KMS-11 (cell line): ENCODE data around the gene MYO15B.
"Not testable (repeated sequence)": the region's sequence is repeated elsewhere in the genome, so short reads cannot be mapped to it uniquely, and the experiment has no call there.

Experiments
- H2AFZ ChIP-seq: fragments of 200-600 bp; sonication (generic); 2 replicates; pipeline ENCODE4 v1.6.1; 2016; ENCODE audit warnings: antibody characterized with exemption, mixed run types, low read depth
- H3K27ac ChIP-seq: fragments of 200-600 bp; sonication (generic); 2 replicates; pipeline ENCODE4 v1.6.1; 2016; ENCODE audit warnings: mild to moderate bottlenecking, mixed run types
- H3K27me3 ChIP-seq: fragments of 200-600 bp; sonication (generic); 2 replicates; pipeline ENCODE4 v1.6.1; 2017; ENCODE audit warnings: mild to moderate bottlenecking, low read depth, mixed run types, moderate library complexity; ENCODE audit not compliant: insufficient read depth
- H3K36me3 ChIP-seq: fragments of 200-600 bp; sonication (generic); 2 replicates; pipeline ENCODE4 v1.6.1; 2017; ENCODE audit warnings: mild to moderate bottlenecking, mixed run types; ENCODE audit not compliant: insufficient read depth
- H3K4me1 ChIP-seq: fragments of 200-600 bp; sonication (generic); 2 replicates; pipeline ENCODE4 v1.6.1; 2016; ENCODE audit warnings: mild to moderate bottlenecking, low read depth, mixed run types; ENCODE audit not compliant: poor library complexity, severe bottlenecking
- H3K4me2 ChIP-seq: fragments of 200-600 bp; sonication (generic); 2 replicates; pipeline ENCODE4 v1.7.0; 2016; ENCODE audit warnings: mild to moderate bottlenecking, mixed run types
- H3K4me3 ChIP-seq: fragments of 200-600 bp; sonication (generic); IDR thresholded peaks from 2 replicates; pipeline ENCODE4 v1.6.1; 2017; ENCODE audit warnings: low read depth, low read length, mixed read lengths; ENCODE audit not compliant: insufficient read depth
- H3K79me2 ChIP-seq: fragments of 200-600 bp; sonication (generic); 2 replicates; pipeline ENCODE4 v1.6.1; 2016; ENCODE audit warnings: low read depth, mixed run types; ENCODE audit not compliant: insufficient read depth
- H3K9ac ChIP-seq: fragments of 200-600 bp; sonication (generic); 2 replicates; pipeline ENCODE4 v1.6.1; 2016; ENCODE audit warnings: mild to moderate bottlenecking, mixed run types
- H4K20me1 ChIP-seq: fragments of 200-600 bp; sonication (generic); 2 replicates; pipeline ENCODE4 v1.6.1; 2016; ENCODE audit warnings: mild to moderate bottlenecking, mixed run types; ENCODE audit not compliant: insufficient read depth
- TF ChIP-seq, protein P1 (sequence below): fragments of 200-600 bp; sonication (generic); conservative IDR thresholded peaks from 2 replicates; pipeline ENCODE4 v1.6.1; 2017; ENCODE audit warnings: low read depth, mild to moderate bottlenecking, antibody characterized with exemption, low read length, moderate library complexity, mixed read lengths

Gene MYO15B

GRCh38 chr17:75637143-75637538, 49.5 kb downstream of the MYO15B start:
- H3K27me3 ChIP-seq, result no peaks in the 10 kb centered on the region
- TF ChIP-seq, protein P1, sequence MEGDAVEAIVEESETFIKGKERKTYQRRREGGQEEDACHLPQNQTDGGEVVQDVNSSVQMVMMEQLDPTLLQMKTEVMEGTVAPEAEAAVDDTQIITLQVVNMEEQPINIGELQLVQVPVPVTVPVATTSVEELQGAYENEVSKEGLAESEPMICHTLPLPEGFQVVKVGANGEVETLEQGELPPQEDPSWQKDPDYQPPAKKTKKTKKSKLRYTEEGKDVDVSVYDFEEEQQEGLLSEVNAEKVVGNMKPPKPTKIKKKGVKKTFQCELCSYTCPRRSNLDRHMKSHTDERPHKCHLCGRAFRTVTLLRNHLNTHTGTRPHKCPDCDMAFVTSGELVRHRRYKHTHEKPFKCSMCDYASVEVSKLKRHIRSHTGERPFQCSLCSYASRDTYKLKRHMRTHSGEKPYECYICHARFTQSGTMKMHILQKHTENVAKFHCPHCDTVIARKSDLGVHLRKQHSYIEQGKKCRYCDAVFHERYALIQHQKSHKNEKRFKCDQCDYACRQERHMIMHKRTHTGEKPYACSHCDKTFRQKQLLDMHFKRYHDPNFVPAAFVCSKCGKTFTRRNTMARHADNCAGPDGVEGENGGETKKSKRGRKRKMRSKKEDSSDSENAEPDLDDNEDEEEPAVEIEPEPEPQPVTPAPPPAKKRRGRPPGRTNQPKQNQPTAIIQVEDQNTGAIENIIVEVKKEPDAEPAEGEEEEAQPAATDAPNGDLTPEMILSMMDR, result no peak
- no peak overlapping the region for H3K4me2 ChIP-seq
- no peak overlapping the region for H3K27ac ChIP-seq
- H3K79me2 ChIP-seq, result no peaks in the 10 kb centered on the region
- no peak overlapping the region for H3K4me3 ChIP-seq
- H2AFZ ChIP-seq, result no peak overlapping the region
- H3K9ac ChIP-seq, result no peak overlapping the region
- H3K36me3 ChIP-seq, result no peaks in the 10 kb centered on the region
- peaks cover 14% of the 10 kb centered on the region for H3K4me1 ChIP-seq
- no peaks in the 10 kb centered on the region for H4K20me1 ChIP-seq

DNA sequence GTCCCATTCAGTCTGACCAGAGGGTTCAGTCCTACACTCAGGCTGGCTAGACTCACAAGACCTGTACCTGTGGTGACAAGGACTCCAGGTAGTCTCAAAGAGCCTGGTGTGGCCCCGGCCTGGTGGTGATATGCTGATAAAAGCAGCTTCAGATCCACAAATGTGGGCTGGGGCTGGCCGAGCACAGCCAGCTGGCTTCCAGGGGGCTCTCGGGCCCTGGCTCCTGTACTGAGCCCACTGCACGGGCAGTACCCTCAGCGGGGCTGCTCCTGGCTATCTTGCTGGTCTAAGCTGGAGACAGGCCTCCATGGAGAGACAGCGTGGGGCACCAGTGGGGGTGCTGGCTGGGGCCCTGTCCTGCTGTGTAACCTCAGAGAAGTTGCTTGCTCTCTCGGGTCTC, 50.0 kb downstream of the MYO15B start:
- Histone ChIP-seq H3K9ac (no peak overlapping the region), H3K27me3 (no peaks in the 10 kb centered on the region), H3K4me2 (no peak overlapping the region), H3K4me3 (no peak overlapping the region), H3K79me2 (no peaks in the 10 kb centered on the region), H3K36me3 (no peaks in the 10 kb centered on the region), H2AFZ (no peak overlapping the region), H3K27ac (no peak overlapping the region), H3K4me1 (peaks cover 14% of the 10 kb centered on the region), H4K20me1 (no peaks in the 10 kb centered on the region)
- TF ChIP-seq, protein P1, result no peak

- not testable (repeated sequence) for H3K9ac ChIP-seq, H3K4me2 ChIP-seq, H4K20me1 ChIP-seq
Observed at GRCh38 chr17:75638039-75638438, 50.4 kb downstream of the MYO15B start.

DNA sequence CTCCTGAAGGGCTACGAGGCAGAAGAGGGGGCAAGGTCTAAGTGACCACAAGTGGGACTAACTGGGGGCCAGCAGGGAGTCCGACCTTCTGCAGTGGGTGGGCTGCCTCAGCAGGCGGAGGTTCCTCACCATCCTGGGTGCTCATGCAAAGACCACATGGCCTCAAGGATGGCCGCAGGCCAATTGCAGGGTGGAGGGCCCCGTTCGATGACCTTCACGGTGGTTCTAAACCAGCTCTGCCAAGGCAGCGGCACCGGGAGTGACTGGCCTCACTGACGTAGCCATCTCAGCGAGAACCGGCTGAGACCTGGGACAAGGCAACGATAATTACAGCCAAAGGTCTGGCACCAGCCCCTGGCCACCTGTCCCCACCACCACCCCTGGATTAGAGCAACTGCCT, 51.3 kb downstream of the MYO15B start:
- Histone ChIP-seq H3K4me1 (peaks cover 5% of the 10 kb centered on the region), H3K27ac (no peak overlapping the region), H3K36me3 (no peaks in the 10 kb centered on the region), H3K9ac (no peak overlapping the region), H2AFZ (no peak overlapping the region), H3K79me2 (no peaks in the 10 kb centered on the region), H3K27me3 (no peaks in the 10 kb centered on the region), H3K4me2 (no peak overlapping the region), H3K4me3 (no peak overlapping the region), H4K20me1 (no peaks in the 10 kb centered on the region)
- TF ChIP-seq, protein P1, result no peak

More at GRCh38 chr17:75638039-75638438, 50.4 kb downstream of the MYO15B start:
- H2AFZ ChIP-seq, H3K36me3 ChIP-seq, H3K27ac ChIP-seq, H3K4me3 ChIP-seq, H3K27me3 ChIP-seq, H3K79me2 ChIP-seq: not testable (repeated sequence)
- peaks cover 13% of the 10 kb centered on the region for H3K4me1 ChIP-seq

DNA sequence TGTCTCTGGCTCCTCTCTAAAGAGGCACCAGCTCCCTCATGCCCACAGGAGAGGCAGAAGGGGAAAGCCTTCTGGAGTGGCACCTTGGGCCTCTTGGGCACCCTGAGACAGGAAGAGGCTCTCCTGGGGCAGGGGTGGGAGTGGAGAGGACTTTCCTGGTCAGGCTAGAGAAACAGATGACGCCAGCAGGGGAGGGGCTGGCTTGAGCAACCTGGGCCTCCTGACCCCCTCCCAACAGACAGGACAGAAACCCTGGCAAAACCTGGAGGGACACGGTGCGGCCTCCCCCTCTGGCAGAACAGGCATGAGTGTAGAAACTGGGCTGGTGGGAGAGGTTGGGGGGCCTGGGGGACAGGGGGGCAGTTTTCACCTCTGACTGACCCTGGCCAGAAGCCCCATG, 51.7 kb downstream of the MYO15B start:
- TF ChIP-seq, protein P1, result no peak
- no peaks in the 10 kb centered on the region for H3K36me3 ChIP-seq
- H3K9ac ChIP-seq, result no peak overlapping the region
- H2AFZ ChIP-seq, result no peak overlapping the region
- no peaks in the 10 kb centered on the region for H3K27me3 ChIP-seq
- no peak overlapping the region for H3K4me2 ChIP-seq
- no peaks in the 10 kb centered on the region for H4K20me1 ChIP-seq
- H3K79me2 ChIP-seq, result no peaks in the 10 kb centered on the region
- no peak overlapping the region for H3K4me3 ChIP-seq
- H3K4me1 ChIP-seq, result peaks cover under 1% of the 10 kb centered on the region
- no peak overlapping the region for H3K27ac ChIP-seq
